Loucy (cell line): ENCODE measurements around the gene OR2M5.

Experiments
- H2AFZ ChIP-seq: fragments of 200-600 bp; sonication (generic); 2 replicates; pipeline ENCODE4 v1.6.0; 2016; ENCODE audit warnings: antibody characterized with exemption, mild to moderate bottlenecking, low read length, moderate library complexity
- H3F3A ChIP-seq: fragments of 200-600 bp; 2 replicates; pipeline ENCODE4 v1.6.0; 2016; ENCODE audit warnings: antibody characterized with exemption, low read depth, mild to moderate bottlenecking
- H3K27me3 ChIP-seq: fragments of 200-600 bp; sonication (generic); 2 replicates; pipeline ENCODE4 v1.6.1; 2014; ENCODE audit warnings: low read length, mild to moderate bottlenecking; ENCODE audit not compliant: insufficient read depth, poor library complexity, severe bottlenecking
- H3K36me3 ChIP-seq: fragments of 200-600 bp; sonication (generic); 2 replicates; pipeline ENCODE4 v1.6.1; 2016; ENCODE audit warnings: low read length; ENCODE audit not compliant: insufficient read depth
- H3K4me1 ChIP-seq: fragments of 200-600 bp; sonication (generic); 2 replicates; pipeline ENCODE4 v1.5.1; 2014; ENCODE audit warnings: low read length, mild to moderate bottlenecking; ENCODE audit not compliant: insufficient read depth, poor library complexity, severe bottlenecking
- H3K4me2 ChIP-seq: fragments of 200-600 bp; sonication (generic); 2 replicates; pipeline ENCODE4 v1.6.0; 2014; ENCODE audit warnings: antibody characterized with exemption, low read length, low read depth, mild to moderate bottlenecking; ENCODE audit not compliant: poor library complexity, severe bottlenecking
- H3K4me3 ChIP-seq: fragments of 200-600 bp; sonication (generic); 2 replicates; pipeline ENCODE4 v1.5.1; 2014; ENCODE audit warnings: low read length, mild to moderate bottlenecking, mixed read lengths; ENCODE audit not compliant: poor library complexity, severe bottlenecking
- H3K79me2 ChIP-seq: fragments of 200-600 bp; sonication (generic); 2 replicates; pipeline ENCODE4 v1.6.1; 2014; ENCODE audit warnings: low read length; ENCODE audit not compliant: insufficient read depth
- H3K9ac ChIP-seq: fragments of 200-600 bp; sonication (generic); 2 replicates; pipeline ENCODE4 v1.6.0; 2014; ENCODE audit warnings: mild to moderate bottlenecking, low read depth, low read length, moderate library complexity; ENCODE audit not compliant: poor library complexity, severe bottlenecking
- H3K9me2 ChIP-seq: fragments of 200-600 bp; sonication (generic); replicated peaks from 2 replicates; pipeline ENCODE4 v1.6.1; 2016; ENCODE audit warnings: low read depth, low read length, mixed read lengths
- H3K9me3 ChIP-seq: fragments of 200-600 bp; sonication (generic); 2 replicates; pipeline ENCODE4 v1.6.1; 2014; ENCODE audit warnings: mild to moderate bottlenecking, antibody characterized with exemption, low read length, low read depth; ENCODE audit not compliant: insufficient read depth
- H4K20me1 ChIP-seq: fragments of 200-600 bp; sonication (generic); 2 replicates; pipeline ENCODE4 v1.6.0; 2014; ENCODE audit warnings: antibody characterized with exemption, low read length, mild to moderate bottlenecking; ENCODE audit not compliant: insufficient read depth, poor library complexity, severe bottlenecking
- CTCF ChIP-seq: fragments of 200-600 bp; sonication (generic); conservative IDR thresholded peaks from 2 replicates; pipeline ENCODE4 v1.5.1; 2014; ENCODE audit warnings: mild to moderate bottlenecking, antibody characterized with exemption, low read length
- EZH2phosphoT487 ChIP-seq: fragments of 200-600 bp; IDR thresholded peaks from 2 replicates; pipeline ENCODE4 v1.6.1; 2018; ENCODE audit warnings: antibody characterized with exemption, mild to moderate bottlenecking, moderate library complexity, borderline replicate concordance

The OR2M5 gene

GRCh38 chr1:248164031-248164430 lies 19.1 kb downstream of the OR2M5 start:
- Histone ChIP-seq H3K79me2 (no peaks in the 10 kb centered on the region), H3K4me3 (no peak overlapping the region), H3F3A (no peaks in the 10 kb centered on the region), H3K9me2 (no peaks in the 10 kb centered on the region), H4K20me1 (no peaks in the 10 kb centered on the region), H3K36me3 (no peaks in the 10 kb centered on the region), H3K9me3 (no peaks in the 10 kb centered on the region), H3K4me1 (no peaks in the 10 kb centered on the region), H2AFZ (no peak overlapping the region), H3K9ac (no peak overlapping the region), H3K27me3 (no peaks in the 10 kb centered on the region), H3K4me2 (no peak overlapping the region)
- TF ChIP-seq CTCF (no peak), EZH2phosphoT487 (no peak)

GRCh38 chr1:248165186-248165585 lies 20.2 kb downstream of the OR2M5 start:
- no peaks in the 10 kb centered on the region for H3K79me2 ChIP-seq
- H3K4me2 ChIP-seq: no peak overlapping the region
- H3K4me1 ChIP-seq: no peaks in the 10 kb centered on the region
- H3K9me2 ChIP-seq: no peaks in the 10 kb centered on the region
- no peaks in the 10 kb centered on the region for H3K9me3 ChIP-seq
- H3K9ac ChIP-seq: no peak overlapping the region
- H3K36me3 ChIP-seq: no peaks in the 10 kb centered on the region
- H3K27me3 ChIP-seq: no peaks in the 10 kb centered on the region
- no peak overlapping the region for H2AFZ ChIP-seq
- no peaks in the 10 kb centered on the region for H4K20me1 ChIP-seq
- no peaks in the 10 kb centered on the region for H3F3A ChIP-seq
- TF ChIP-seq EZH2phosphoT487 (no peak), CTCF (no peak)
- H3K4me3 ChIP-seq: no peak overlapping the region

- H3K4me3 ChIP-seq: no peak within 1 kb of the TSS
- H3K9me3 ChIP-seq: no peaks in the 10 kb centered on the region
- H3F3A ChIP-seq: no peaks in the 10 kb centered on the region
- no peaks in the 10 kb centered on the region for H3K4me1 ChIP-seq
- no peak within 1 kb of the TSS for H3K9ac ChIP-seq
- no peak within 1 kb of the TSS for H3K4me2 ChIP-seq
- no peaks in the 10 kb centered on the region for H3K36me3 ChIP-seq
- TF ChIP-seq CTCF: no peak
- TF ChIP-seq EZH2phosphoT487: no peak
- H4K20me1 ChIP-seq: no peaks in the 10 kb centered on the region
- no peaks in the 10 kb centered on the region for H3K27me3 ChIP-seq
- no peaks in the 10 kb centered on the region for H3K9me2 ChIP-seq
- no peaks in the 10 kb centered on the region for H3K79me2 ChIP-seq
- no peak within 1 kb of the TSS for H2AFZ ChIP-seq
Measured at GRCh38 chr1:248174521-248174920, 29.6 kb downstream of the OR2M5 start, which contains the start of gene OR2M2. OR2M2 (plus strand) TSS chr1:248174821; CDS start chr1:248179986, 5,165 bp downstream.
